Neuronal stem cell (in vitro differentiated cells): ENCODE measurements around the gene SLC2A4.
A peak's percentile ranks its signal among the peaks of the same experiment; 100 is the strongest.

ENCODE experiments used
- DNase-seq: peaks from one replicate; pipeline ENCODE4 v3.0.0-alpha.2; 2013; ENCODE audit warnings: low spot score
- H2AFZ ChIP-seq: one replicate; pipeline ENCODE4 v1.6.1; 2013; ENCODE audit warnings: mild to moderate bottlenecking, low read length, inconsistent platforms
- H2AK5ac ChIP-seq: 2 replicates; pipeline ENCODE4 v1.6.1; 2013; ENCODE audit warnings: low read depth, mild to moderate bottlenecking, inconsistent platforms, low read length, moderate library complexity, mixed read lengths
- H2BK120ac ChIP-seq: 2 replicates; pipeline ENCODE4 v1.6.1; 2013; ENCODE audit warnings: low read depth, mild to moderate bottlenecking, inconsistent platforms, low read length, moderate library complexity, mixed read lengths
- H2BK12ac ChIP-seq: one replicate; pipeline ENCODE4 v1.6.1; 2013; ENCODE audit warnings: low read length, inconsistent platforms
- H2BK15ac ChIP-seq: 2 replicates; pipeline ENCODE4 v1.6.1; 2013; ENCODE audit warnings: mild to moderate bottlenecking, low read length, inconsistent platforms, mixed read lengths
- H2BK5ac ChIP-seq: one replicate; pipeline ENCODE4 v1.6.1; 2013; ENCODE audit warnings: inconsistent platforms, mild to moderate bottlenecking, low read length, moderate library complexity
- H3K14ac ChIP-seq: one replicate; pipeline ENCODE4 v1.6.1; 2013; ENCODE audit warnings: low read length, inconsistent platforms
- H3K18ac ChIP-seq: 2 replicates; pipeline ENCODE4 v1.6.1; 2013; ENCODE audit warnings: low read length, inconsistent platforms
- H3K23ac ChIP-seq: 2 replicates; pipeline ENCODE4 v1.6.1; 2013; ENCODE audit warnings: low read depth, mild to moderate bottlenecking, mixed read lengths, low read length, inconsistent platforms; ENCODE audit not compliant: poor library complexity
- H3K27ac ChIP-seq: replicated peaks from 3 replicates; pipeline ENCODE4 v1.5.1; 2013; ENCODE audit warnings: low read length, inconsistent platforms
- H3K27me3 ChIP-seq, 3 experiments: 2 replicates each; pipeline ENCODE4 v1.6.1; 2013; ENCODE audit warnings: low read length in 3 of 3, mild to moderate bottlenecking in 2 of 3, inconsistent platforms in 1 of 3, low read depth in 1 of 3, mixed read lengths in 1 of 3, moderate library complexity in 1 of 3; ENCODE audit not compliant: control insufficient read depth in 3 of 3, insufficient read depth in 3 of 3
- H3K36me3 ChIP-seq, 2 donors: replicated peaks in 1 of 2; 2 replicates each; pipeline ENCODE4 v1.6.1; 2013; ENCODE audit warnings: low read length in 2 of 2; ENCODE audit not compliant: control insufficient read depth in 2 of 2, insufficient read depth in 2 of 2
- H3K4ac ChIP-seq: 2 replicates; pipeline ENCODE4 v1.6.1; 2013; ENCODE audit warnings: inconsistent platforms, mild to moderate bottlenecking, low read length, moderate library complexity
- H3K4me1 ChIP-seq, 2 donors: 1 replicate in 1 of 2; 2 replicates in 1 of 2; pipeline ENCODE4 v1.6.1; 2013; ENCODE audit warnings: low read length in 2 of 2, low read depth in 1 of 2; ENCODE audit not compliant: control insufficient read depth in 2 of 2, insufficient read depth in 1 of 2
- H3K4me2 ChIP-seq: one replicate; pipeline ENCODE4 v1.6.1; 2013; ENCODE audit warnings: mild to moderate bottlenecking, low read length, inconsistent platforms; ENCODE audit not compliant: insufficient read depth, poor library complexity, severe bottlenecking
- H3K4me3 ChIP-seq, 2 donors: 2 replicates each; pipeline ENCODE4 v1.5.1; 2013; ENCODE audit warnings: low read length in 2 of 2, mild to moderate bottlenecking in 2 of 2, inconsistent platforms in 1 of 2, moderate library complexity in 1 of 2
- H3K79me1 ChIP-seq: one replicate; pipeline ENCODE4 v1.6.1; 2013; ENCODE audit warnings: low read depth, mild to moderate bottlenecking, inconsistent platforms, low read length, moderate library complexity
- H3K9ac ChIP-seq: one replicate; pipeline ENCODE4 v1.6.1; 2013; ENCODE audit warnings: mild to moderate bottlenecking, low read depth, low read length, inconsistent platforms; ENCODE audit not compliant: poor library complexity
- H3K9me3 ChIP-seq, 2 donors: replicated peaks in 1 of 2; 2 replicates each; pipeline versions ENCODE3 to v1.6.1; 2013; ENCODE audit warnings: low read length in 2 of 2, mild to moderate bottlenecking in 2 of 2, inconsistent platforms in 1 of 2, low read depth in 1 of 2, mixed read lengths in 1 of 2, moderate library complexity in 1 of 2; ENCODE audit not compliant: control insufficient read depth in 2 of 2, insufficient read depth in 1 of 2
- H4K8ac ChIP-seq: one replicate; pipeline ENCODE4 v1.6.1; 2013; ENCODE audit warnings: low read depth, mild to moderate bottlenecking, inconsistent platforms, low read length, moderate library complexity
- H4K91ac ChIP-seq: one replicate; pipeline ENCODE4 v1.6.1; 2013; ENCODE audit warnings: low read length, low read depth, mild to moderate bottlenecking, inconsistent platforms; ENCODE audit not compliant: poor library complexity
- WGBS, 2 donors: extraction: QIAGEN DNeasy Blood & Tissue Kit; methylation state at CpG; one replicate each; pipeline ENCODE4 v1.1.7; 2013; ENCODE audit warnings: missing lambda C conversion rate in 2 of 2, mixed read lengths in 1 of 2; ENCODE audit not compliant: insufficient read length in 2 of 2, insufficient replicate concordance in 1 of 2; ENCODE audit errors: extremely low coverage in 2 of 2; 5-methylcytosine and 5-hydroxymethylcytosine counted together

Gene SLC2A4

GRCh38 chr17:7309628-7310027 is 28.1 kb downstream of the SLC2A4 start:
- WGBS, 2 donors = no CpG with 5 or more reads among the region's 12 CpGs
- Histone ChIP-seq H2BK15ac (no peak overlapping the region), H3K23ac (no peak overlapping the region)

GRCh38 chr17:7311110-7311705 is 29.7 kb downstream of the SLC2A4 start:
- Histone ChIP-seq H3K4me2 (no peak overlapping the region), H3K9ac (no peak overlapping the region), H3K9me3 (no peaks in the 10 kb centered on the region), H2BK5ac (no peak overlapping the region), H4K8ac (no peak overlapping the region), H2BK15ac (no peak overlapping the region), H3K4me3 (no peak overlapping the region), H3K23ac (no peak overlapping the region), H2AFZ (no peak overlapping the region), H3K4ac (no peak overlapping the region), H2BK120ac (no peak overlapping the region), H4K91ac (no peak overlapping the region), H2AK5ac (no peak overlapping the region), H3K27ac (no peak overlapping the region), H3K18ac (no peak overlapping the region), H3K14ac (no peak overlapping the region), H3K79me1 (peaks cover 7% of the 10 kb centered on the region), H3K4me1 (peaks cover 8 to 18% of the 10 kb centered on the region in 2 donors), H3K36me3 (peaks cover 47 to 59% of the 10 kb centered on the region in 2 donors), H3K27me3 (no peaks in the 10 kb centered on the region), H2BK12ac (no peak overlapping the region)
- no peak for DNase-seq
- 100% methylated on average over 1 of the region's 7 CpGs; no CpG with 5 or more reads in 1 of the 2 donors for WGBS, 2 donors

More at GRCh38 chr17:7309628-7310027, 28.1 kb downstream of the SLC2A4 start:
- no peak overlapping the region for H3K4ac ChIP-seq
- H3K79me1 ChIP-seq = peaks cover 3% of the 10 kb centered on the region
- no peak overlapping the region for H3K9ac ChIP-seq
- no peak overlapping the region for H3K27ac ChIP-seq
- H2BK5ac ChIP-seq = no peak overlapping the region
- no peak overlapping the region for H3K4me3 ChIP-seq
- no peaks in the 10 kb centered on the region for H3K9me3 ChIP-seq
- no peak overlapping the region for H2AK5ac ChIP-seq
- H3K18ac ChIP-seq = no peak overlapping the region
- no peak for DNase-seq
- H2BK120ac ChIP-seq = no peak overlapping the region
- no peak overlapping the region for H4K8ac ChIP-seq
- H2AFZ ChIP-seq = no peak overlapping the region
- no peak overlapping the region for H4K91ac ChIP-seq
- no peak overlapping the region for H3K4me2 ChIP-seq
- H3K14ac ChIP-seq = no peak overlapping the region
- H3K36me3 ChIP-seq = peaks cover 41 to 53% of the 10 kb centered on the region in 2 donors
- no peak overlapping the region for H2BK12ac ChIP-seq
- no peaks in the 10 kb centered on the region for H3K27me3 ChIP-seq
- H3K4me1 ChIP-seq = peaks cover 8 to 13% of the 10 kb centered on the region in 2 donors

GRCh38 chr17:7312432-7313087 is 31.0 kb downstream of the SLC2A4 start:
- Histone ChIP-seq H4K8ac (no peak overlapping the region), H3K4ac (no peak overlapping the region), H3K4me2 (no peak overlapping the region), H3K23ac (peak overlapping the region; percentile 16), H3K4me1 (peaks cover 8 to 18% of the 10 kb centered on the region in 2 donors), H2AK5ac (no peak overlapping the region), H3K27ac (no peak overlapping the region), H3K4me3 (no peak overlapping the region), H2BK12ac (no peak overlapping the region), H3K18ac (no peak overlapping the region), H2AFZ (no peak overlapping the region), H2BK120ac (no peak overlapping the region), H3K14ac (no peak overlapping the region), H2BK15ac (no peak overlapping the region), H3K9ac (no peak overlapping the region), H3K36me3 (peaks cover 52 to 70% of the 10 kb centered on the region in 2 donors), H3K9me3 (no peaks in the 10 kb centered on the region), H3K79me1 (peaks cover 7% of the 10 kb centered on the region), H2BK5ac (no peak overlapping the region), H4K91ac (no peak overlapping the region), H3K27me3 (no peaks in the 10 kb centered on the region)
- no peak for DNase-seq
- WGBS, 2 donors = no CpG with 5 or more reads among the region's 7 CpGs

- Histone ChIP-seq H2BK12ac (no peak overlapping the region), H4K8ac (no peak overlapping the region), H3K4ac (no peak overlapping the region), H2AK5ac (no peak overlapping the region), H3K79me1 (peaks cover 7% of the 10 kb centered on the region), H2BK5ac (no peak overlapping the region), H3K4me2 (no peak overlapping the region), H2AFZ (no peak overlapping the region), H3K4me3 (peak overlapping the region in 1 of 2 donors; percentile 60), H3K27ac (no peak overlapping the region), H3K23ac (no peak overlapping the region), H3K9ac (no peak overlapping the region), H3K18ac (no peak overlapping the region), H3K27me3 (no peaks in the 10 kb centered on the region), H3K4me1 (peaks cover 8 to 18% of the 10 kb centered on the region in 2 donors), H3K36me3 (peaks cover 59 to 77% of the 10 kb centered on the region in 2 donors), H3K14ac (no peak overlapping the region), H2BK15ac (no peak overlapping the region), H4K91ac (no peak overlapping the region), H3K9me3 (no peaks in the 10 kb centered on the region), H2BK120ac (no peak overlapping the region)
- no peak for DNase-seq
- WGBS, 2 donors = no CpG with 5 or more reads among the region's 7 CpGs
Observed at GRCh38 chr17:7313088-7313889, 31.8 kb downstream of the SLC2A4 start.
